Kidney tubule cell (primary cell): Measurements from ENCODE around the gene ZFAND3.
A peak's percentile ranks its signal among the peaks of the same experiment; 100 is the strongest.

Source experiments
- DNase-seq: peaks from one replicate; pipeline ENCODE4 v3.0.0-alpha.2; 2018; ENCODE audit warnings: low spot score

Gene ZFAND3

GRCh38 chr6:38134704-38135088, 315.2 kb downstream of the ZFAND3 start:
- no peak for DNase-seq

DNA sequence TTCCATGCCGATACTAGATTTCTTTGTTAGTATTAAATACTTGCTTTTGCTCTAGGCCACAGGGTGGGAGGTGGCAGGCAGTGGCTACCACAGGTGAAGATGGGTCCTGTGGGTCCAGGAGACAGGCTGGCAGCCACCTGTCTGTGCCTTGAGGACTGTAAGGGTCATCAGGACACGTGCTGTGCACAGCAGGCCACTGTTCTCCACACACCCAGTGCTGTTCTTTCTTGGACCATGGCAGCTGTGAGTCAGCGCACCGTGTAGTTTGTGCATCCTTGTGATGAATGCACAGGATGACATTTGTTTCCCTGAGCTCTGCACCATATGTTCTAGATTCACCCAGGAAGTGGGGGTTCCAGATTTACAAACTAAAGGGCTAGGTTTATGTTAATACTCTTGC, 317.0 kb downstream of the ZFAND3 start:
- DNase-seq = no peak

GRCh38 chr6:38137608-38138265, 318.2 kb downstream of the ZFAND3 start:
- DNase-seq = no peak

- DNase-seq = no peak
These were observed 318.8 kb downstream of the ZFAND3 start for GRCh38 chr6:38138374-38138773.

DNA sequence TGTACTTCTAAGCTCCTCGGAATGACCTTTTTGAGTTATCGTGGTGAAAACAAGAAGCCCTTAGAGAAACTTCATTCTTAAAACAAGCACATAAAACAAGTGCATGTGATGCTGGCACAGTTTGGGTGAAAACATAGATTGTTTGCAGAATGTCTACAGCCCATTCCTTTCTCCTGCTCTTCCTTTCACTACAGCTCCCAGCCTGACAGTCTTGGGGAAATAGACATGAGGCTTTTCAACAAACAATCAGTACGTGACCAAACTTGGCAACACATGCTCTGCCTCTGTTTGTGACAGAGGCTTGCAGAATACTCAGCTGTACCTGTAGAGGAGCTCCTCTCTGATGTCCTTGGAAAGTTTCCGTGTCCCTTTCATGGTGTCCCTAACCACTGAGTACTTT, 321.6 kb downstream of the ZFAND3 start:
- no peak for DNase-seq

DNA sequence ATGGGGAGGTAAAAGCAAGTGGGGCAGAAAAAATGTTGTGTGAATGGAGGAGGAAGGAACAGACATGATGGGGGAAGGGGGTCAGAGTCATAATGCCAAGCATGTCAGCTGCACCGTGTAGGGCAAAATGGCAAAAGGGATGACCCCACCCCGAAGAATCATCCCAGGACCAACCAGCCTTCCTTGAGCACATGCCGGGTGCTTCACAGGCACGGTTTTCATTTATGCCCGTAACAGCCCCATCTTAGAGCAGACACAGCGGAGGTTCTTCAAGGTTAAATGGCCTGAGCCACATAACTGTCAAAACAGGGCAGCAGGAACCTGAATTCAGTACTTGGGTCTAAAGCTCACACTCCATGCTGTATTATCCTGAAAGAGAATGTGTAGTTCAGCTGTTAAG, 322.2 kb downstream of the ZFAND3 start:
- DNase-seq = no peak

- DNase-seq = no peak
These were observed 322.8 kb downstream of the ZFAND3 start for GRCh38 chr6:38142178-38142902.

- peak; percentile 28 for DNase-seq
These were observed 323.9 kb downstream of the ZFAND3 start for GRCh38 chr6:38143191-38144150.

GRCh38 chr6:38144365-38144945, 324.9 kb downstream of the ZFAND3 start:
- no peak for DNase-seq

DNA sequence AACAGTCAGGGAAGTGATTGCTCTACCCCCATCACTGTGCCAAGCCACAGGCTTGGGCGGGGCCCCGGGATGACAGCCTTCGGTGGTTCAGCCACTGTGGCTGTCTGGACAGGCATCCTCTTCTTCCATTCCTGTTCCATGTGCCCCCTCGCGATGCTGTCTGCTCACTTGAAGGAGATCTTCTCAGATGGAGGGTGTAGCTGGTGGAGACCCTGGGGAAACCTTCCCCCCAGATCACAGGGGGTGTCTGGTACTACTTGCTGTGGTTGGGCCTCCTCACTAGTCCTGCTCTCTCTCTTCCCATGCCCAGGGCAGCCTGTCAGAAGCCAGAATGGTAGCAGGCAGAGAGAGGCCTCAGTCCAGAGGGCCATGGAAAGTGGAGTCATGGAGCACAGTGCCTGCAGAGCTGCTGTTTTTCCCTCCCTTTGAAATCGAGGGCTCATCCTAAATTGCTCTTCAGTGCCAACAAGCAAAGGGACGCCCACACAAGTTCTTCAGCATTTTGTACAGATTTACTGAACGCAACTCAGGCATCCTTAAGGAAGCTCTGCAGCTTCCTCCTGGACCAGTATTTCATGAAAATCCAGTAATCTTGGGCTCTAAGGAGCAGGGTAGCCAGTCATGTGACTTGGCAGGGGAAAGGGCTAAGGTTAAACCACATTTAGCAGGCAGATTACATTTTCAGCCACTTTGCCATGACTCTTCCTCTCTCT, 326.6 kb downstream of the ZFAND3 start:
- DNase-seq = no peak

- DNase-seq = no peak
These were observed 327.2 kb downstream of the ZFAND3 start for GRCh38 chr6:38146734-38147027.

DNA sequence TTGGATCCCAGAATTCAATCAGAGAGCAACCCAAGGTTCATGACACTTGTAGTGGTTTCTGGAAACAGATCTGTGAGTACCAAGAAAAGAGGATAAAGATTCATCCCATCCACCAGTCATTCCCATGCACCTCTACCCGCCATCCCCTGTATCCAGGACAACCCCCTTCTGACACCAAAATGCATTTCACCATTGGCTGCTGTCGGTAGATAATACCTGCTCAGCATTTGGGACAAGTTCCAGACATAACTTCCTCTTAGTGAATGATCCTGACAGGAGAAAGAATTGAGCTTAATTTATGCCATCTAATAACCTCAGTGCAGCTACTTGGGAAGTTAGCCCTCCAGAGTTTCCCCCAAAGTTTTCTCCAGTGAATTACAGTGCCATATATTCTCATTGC, 329.1 kb downstream of the ZFAND3 start:
- DNase-seq = no peak

DNA sequence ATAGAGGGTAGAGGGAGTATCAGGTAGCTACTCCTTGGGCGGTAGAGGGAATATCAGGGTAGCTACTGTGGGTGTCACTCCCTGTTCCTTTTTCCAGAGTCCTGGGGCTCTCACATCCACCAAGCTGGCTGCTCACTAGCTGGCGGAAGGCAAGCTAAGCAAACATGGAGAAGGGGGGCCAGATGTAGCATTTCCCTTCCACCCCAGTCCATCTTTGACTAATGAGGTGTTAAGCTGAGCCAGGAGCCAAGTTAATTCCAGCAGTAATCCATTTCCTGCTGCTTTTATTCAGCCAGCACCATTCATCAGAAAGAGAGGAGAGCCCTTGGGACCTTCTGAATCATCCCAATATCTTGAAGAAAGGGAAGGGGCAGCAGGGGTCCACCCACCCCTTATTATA, 330.0 kb downstream of the ZFAND3 start:
- no peak for DNase-seq

- DNase-seq = no peak
These were observed 330.5 kb downstream of the ZFAND3 start for GRCh38 chr6:38150021-38150420.

DNA sequence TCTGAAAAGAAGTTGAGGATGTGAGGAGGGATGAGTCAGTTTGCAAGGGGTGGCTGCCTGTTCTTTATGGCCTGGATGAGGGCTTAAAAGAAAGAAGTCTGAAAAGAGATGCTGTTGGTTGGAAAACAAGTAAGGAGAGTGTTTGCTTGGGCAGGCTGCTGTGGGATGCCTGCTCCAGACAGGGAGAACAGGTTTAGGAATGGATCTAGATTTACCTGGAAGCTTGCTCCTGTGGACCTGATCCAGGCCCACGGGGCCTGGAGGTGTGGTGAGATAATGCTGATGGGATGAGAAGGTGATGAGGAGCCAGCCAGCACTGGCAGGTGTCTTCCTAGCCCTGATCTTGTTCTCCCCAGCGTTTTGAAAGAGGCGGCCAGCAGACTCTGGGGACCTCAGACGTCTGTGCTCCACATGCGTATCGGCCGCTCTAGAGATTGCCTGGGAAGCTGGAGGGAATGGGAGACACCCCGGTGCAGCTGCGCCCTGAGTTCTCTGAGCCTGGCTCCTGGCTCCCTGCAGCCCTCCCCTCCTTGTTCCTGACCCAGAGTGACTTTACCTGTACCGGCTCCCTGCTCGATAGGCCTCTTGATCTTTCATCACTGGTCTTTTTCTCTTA, 331.3 kb downstream of the ZFAND3 start:
- DNase-seq = no peak

GRCh38 chr6:38151580-38152500, 332.3 kb downstream of the ZFAND3 start:
- DNase-seq = no peak

DNA sequence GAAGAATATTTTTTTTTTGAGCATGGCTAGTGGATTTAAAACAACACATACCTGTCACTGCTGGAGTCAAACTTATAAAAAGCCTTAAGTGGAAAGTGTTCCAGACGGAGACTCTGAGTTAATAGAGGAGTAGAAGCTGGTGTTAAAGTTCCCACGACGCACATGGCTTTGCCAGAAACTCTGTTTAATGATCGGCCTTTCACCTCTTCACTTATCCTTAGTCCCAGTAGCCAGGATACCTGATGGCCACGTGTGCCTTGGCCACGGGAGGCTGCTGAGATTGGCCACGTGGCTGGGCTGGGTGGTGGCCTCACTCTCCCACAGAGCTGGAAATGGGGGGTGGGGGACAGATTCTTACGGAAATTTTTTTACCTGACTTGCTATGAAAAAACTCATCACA, 333.1 kb downstream of the ZFAND3 start:
- no peak for DNase-seq

- no peak for DNase-seq
These were observed 333.7 kb downstream of the ZFAND3 start for GRCh38 chr6:38153076-38153797.

DNA sequence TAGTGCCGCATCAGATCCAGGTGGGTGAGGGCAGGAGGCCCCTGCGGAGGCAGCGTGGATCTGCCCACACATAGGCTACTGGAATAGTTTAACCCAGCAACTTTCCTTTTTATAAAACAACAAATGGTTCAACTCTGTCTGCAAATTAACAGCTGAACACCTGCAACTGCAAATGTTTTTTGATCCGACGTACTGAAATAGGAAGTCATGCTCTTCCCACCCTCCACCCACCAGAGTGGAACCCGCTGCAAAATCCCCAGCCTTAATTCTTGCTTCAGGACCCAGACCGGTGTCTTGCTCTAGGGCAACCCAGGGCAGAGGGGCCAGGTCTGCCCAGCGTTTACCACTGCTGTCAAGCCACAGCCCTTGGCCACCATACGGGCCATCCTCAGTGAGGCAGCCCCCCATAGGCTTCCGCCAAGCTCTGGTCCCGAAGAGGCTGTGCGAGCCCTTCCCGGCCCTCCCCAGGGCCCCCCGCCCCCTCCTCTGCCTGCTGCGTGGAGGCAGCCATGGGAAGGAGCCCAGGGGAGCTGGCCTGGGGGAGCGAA, 334.3 kb downstream of the ZFAND3 start:
- DNase-seq = no peak
